HEK293 (cell line): Measurements from ENCODE around the gene AATF.

Experiments
- CTCF ChIA-PET: fragments of 350-600 bp; formaldehyde crosslinking; extraction: SDS; loops from one replicate; lab custom pipeline; 2021; ENCODE audit warnings: antibody characterized with exemption; lab: Yijun Ruan, JAX
- POLR2A ChIA-PET: fragments of 300-600 bp; formaldehyde crosslinking; extraction: SDS; loops from one replicate; lab custom pipeline; 2020; ENCODE audit warnings: antibody characterized with exemption, inconsistent platforms; lab: Yijun Ruan, JAX
- H3K27ac ChIP-seq: fragments of 200-500 bp; sonication (Bioruptor generic); 2 replicates; pipeline ENCODE4 v1.5.1; 2014; ENCODE audit warnings: low read depth, low read length, control low read depth, inconsistent platforms; ENCODE audit errors: extremely low read depth
- H3K36me3 ChIP-seq, 2 experiments: fragments of 200-500 bp in 1 of 2; sonication (Bioruptor generic) in 1 of 2; 1 replicate in 1 of 2; 2 replicates in 1 of 2; pipeline ENCODE4 v1.5.1; 2014 to 2017; ENCODE audit warnings: inconsistent platforms in 2 of 2, low read length in 2 of 2; ENCODE audit not compliant: control insufficient read depth in 2 of 2, insufficient read depth in 1 of 2
- H3K4me1 ChIP-seq: fragments of 200-500 bp; sonication (Bioruptor generic); 2 replicates; pipeline ENCODE4 v1.5.1; 2014; ENCODE audit warnings: mild to moderate bottlenecking, low read length, inconsistent platforms; ENCODE audit not compliant: control insufficient read depth, insufficient read depth
- H3K4me3 ChIP-seq: 2 replicates; pipeline ENCODE4 v1.5.1; 2011; ENCODE audit warnings: low read depth, mild to moderate bottlenecking, control low read depth, low read length, moderate library complexity
- H3K9me3 ChIP-seq: fragments of 200-500 bp; sonication (Bioruptor generic); 2 replicates; pipeline ENCODE4 v1.5.1; 2014; ENCODE audit warnings: low read depth, low read length, inconsistent platforms; ENCODE audit not compliant: control insufficient read depth, insufficient read depth
- GLIS1 ChIP-seq: fragments of 450-650 bp; formaldehyde crosslinking; IDR thresholded peaks from 2 replicates; pipeline ENCODE4 v1.5.1; 2016; ENCODE audit warnings: missing biosample characterization, missing genetic modification characterization
- MEIS1 ChIP-seq: sonication (generic); formaldehyde crosslinking; IDR thresholded peaks from 2 replicates; pipeline ENCODE4 v1.8.1; 2022; ENCODE audit warnings: missing genetic modification reagents, mild to moderate bottlenecking, borderline replicate concordance
- MZF1 ChIP-seq: fragments of 450-650 bp; formaldehyde crosslinking; IDR thresholded peaks from 2 replicates; pipeline ENCODE4 v1.5.1; 2017; ENCODE audit warnings: missing biosample characterization, missing genetic modification characterization, borderline replicate concordance
- PRDM4 ChIP-seq: fragments of 450-650 bp; formaldehyde crosslinking; IDR thresholded peaks from 2 replicates; pipeline ENCODE4 v1.5.1; 2017; ENCODE audit warnings: missing biosample characterization, missing genetic modification characterization
- PRDM6 ChIP-seq: fragments of 450-650 bp; formaldehyde crosslinking; IDR thresholded peaks from 2 replicates; pipeline ENCODE4 v1.5.1; 2017; ENCODE audit warnings: missing biosample characterization, missing genetic modification characterization
- ZBTB20 ChIP-seq: fragments of 450-650 bp; formaldehyde crosslinking; IDR thresholded peaks from 2 replicates; pipeline ENCODE4 v1.5.1; 2016; ENCODE audit warnings: missing biosample characterization, missing genetic modification characterization
- ZBTB8A ChIP-seq: fragments of 450-650 bp; formaldehyde crosslinking; IDR thresholded peaks from 2 replicates; pipeline ENCODE4 v1.5.1; 2016; ENCODE audit warnings: missing biosample characterization, missing genetic modification characterization
- ZNF16 ChIP-seq: fragments of 450-650 bp; formaldehyde crosslinking; IDR thresholded peaks from 2 replicates; pipeline ENCODE4 v1.5.1; 2016; ENCODE audit warnings: low read depth, missing biosample characterization, missing genetic modification characterization
- ZNF292 ChIP-seq: fragments of 450-650 bp; formaldehyde crosslinking; IDR thresholded peaks from 2 replicates; pipeline ENCODE4 v1.5.1; 2016; ENCODE audit warnings: low read depth, missing biosample characterization, missing genetic modification characterization, borderline replicate concordance
- ZNF311 ChIP-seq: fragments of 450-650 bp; formaldehyde crosslinking; IDR thresholded peaks from 2 replicates; pipeline ENCODE4 v1.5.1; 2017; ENCODE audit warnings: missing biosample characterization, missing genetic modification characterization, borderline replicate concordance
- ZNF449 ChIP-seq: fragments of 450-650 bp; formaldehyde crosslinking; IDR thresholded peaks from 2 replicates; pipeline ENCODE4 v1.5.1; 2017; ENCODE audit warnings: missing biosample characterization, mild to moderate bottlenecking, missing genetic modification characterization, moderate library complexity
- ZNF560 ChIP-seq: fragments of 450-650 bp; formaldehyde crosslinking; IDR thresholded peaks from 2 replicates; pipeline ENCODE4 v1.5.1; 2017; ENCODE audit warnings: missing biosample characterization, missing genetic modification characterization, borderline replicate concordance
- ZNF580 ChIP-seq: fragments of 450-650 bp; formaldehyde crosslinking; IDR thresholded peaks from 2 replicates; pipeline ENCODE4 v1.5.1; 2016; ENCODE audit warnings: missing biosample characterization, missing genetic modification characterization
- ZNF626 ChIP-seq: fragments of 450-650 bp; sonication (Bioruptor Pico); formaldehyde crosslinking; IDR thresholded peaks from 2 replicates; pipeline ENCODE4 v1.5.1; 2018; ENCODE audit warnings: missing biosample characterization, missing genetic modification characterization, inconsistent platforms
- ZNF664 ChIP-seq: fragments of 450-650 bp; formaldehyde crosslinking; IDR thresholded peaks from 2 replicates; pipeline ENCODE4 v1.5.1; 2016; ENCODE audit warnings: missing biosample characterization, missing genetic modification characterization
- ZSCAN16 ChIP-seq: fragments of 450-650 bp; formaldehyde crosslinking; IDR thresholded peaks from 2 replicates; pipeline ENCODE4 v1.5.1; 2016; ENCODE audit warnings: missing biosample characterization, missing genetic modification characterization
- TF ChIP-seq, protein P1 (sequence below): fragments of 450-650 bp; formaldehyde crosslinking; IDR thresholded peaks from 2 replicates; pipeline ENCODE4 v1.5.1; 2016; ENCODE audit warnings: missing biosample characterization, missing genetic modification characterization, low read depth
- TF ChIP-seq, protein P2 (sequence below): fragments of 450-650 bp; formaldehyde crosslinking; IDR thresholded peaks from 2 replicates; pipeline ENCODE4 v1.5.1; 2016; ENCODE audit warnings: missing biosample characterization, missing genetic modification characterization
- TF ChIP-seq, protein P3 (sequence below): fragments of 450-650 bp; formaldehyde crosslinking; IDR thresholded peaks from 2 replicates; pipeline ENCODE4 v1.5.1; 2017; ENCODE audit warnings: missing biosample characterization, missing genetic modification characterization

Gene AATF

GRCh38 chr17:37098910-37099664 lies 150.3 kb downstream of the AATF start:
- H3K9me3 ChIP-seq = no peaks in the 10 kb centered on the region
- CTCF ChIA-PET = no interaction called here
- H3K4me3 ChIP-seq = no peak overlapping the region
- TF ChIP-seq ZNF311 (no peak), GLIS1 (no peak), ZBTB8A (peak; percentile 64)
- no peaks in the 10 kb centered on the region for H3K4me1 ChIP-seq
- peaks cover 34 to 57% of the 10 kb centered on the region in 2 experiments for H3K36me3 ChIP-seq
- POLR2A ChIA-PET = no interaction called here
- no peak overlapping the region for H3K27ac ChIP-seq

DNA sequence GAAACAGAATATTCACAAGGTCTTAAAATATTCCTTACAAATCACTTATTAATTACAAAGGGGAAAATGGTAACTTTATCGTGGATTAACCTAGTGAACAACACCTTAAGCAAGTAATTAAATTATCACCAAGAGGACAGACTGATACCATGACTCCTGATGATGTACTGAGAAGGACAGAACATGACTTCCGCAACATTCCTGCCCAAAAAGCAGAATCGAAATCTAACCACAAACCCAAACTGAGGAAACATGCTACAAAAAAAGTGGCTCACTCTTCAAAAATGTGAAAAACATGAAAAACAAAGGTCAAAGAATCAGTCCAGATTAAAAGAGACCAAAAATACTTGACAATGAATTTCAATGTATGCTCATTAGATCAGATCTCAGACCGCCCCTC lies 151.5 kb downstream of the AATF start:
- no peaks in the 10 kb centered on the region for H3K9me3 ChIP-seq
- no peaks in the 10 kb centered on the region for H3K4me1 ChIP-seq
- no peak overlapping the region for H3K4me3 ChIP-seq
- TF ChIP-seq ZSCAN16 (tag by site-specific recombination) = no peak
- TF ChIP-seq, protein P1, sequence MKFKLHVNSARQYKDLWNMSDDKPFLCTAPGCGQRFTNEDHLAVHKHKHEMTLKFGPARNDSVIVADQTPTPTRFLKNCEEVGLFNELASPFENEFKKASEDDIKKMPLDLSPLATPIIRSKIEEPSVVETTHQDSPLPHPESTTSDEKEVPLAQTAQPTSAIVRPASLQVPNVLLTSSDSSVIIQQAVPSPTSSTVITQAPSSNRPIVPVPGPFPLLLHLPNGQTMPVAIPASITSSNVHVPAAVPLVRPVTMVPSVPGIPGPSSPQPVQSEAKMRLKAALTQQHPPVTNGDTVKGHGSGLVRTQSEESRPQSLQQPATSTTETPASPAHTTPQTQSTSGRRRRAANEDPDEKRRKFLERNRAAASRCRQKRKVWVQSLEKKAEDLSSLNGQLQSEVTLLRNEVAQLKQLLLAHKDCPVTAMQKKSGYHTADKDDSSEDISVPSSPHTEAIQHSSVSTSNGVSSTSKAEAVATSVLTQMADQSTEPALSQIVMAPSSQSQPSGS (tag by site-specific recombination) = no peak
- TF ChIP-seq MEIS1 (CRISPR knock-in tag) = no peak
- TF ChIP-seq ZNF292 (tag by site-specific recombination) = no peak
- TF ChIP-seq, protein P2, sequence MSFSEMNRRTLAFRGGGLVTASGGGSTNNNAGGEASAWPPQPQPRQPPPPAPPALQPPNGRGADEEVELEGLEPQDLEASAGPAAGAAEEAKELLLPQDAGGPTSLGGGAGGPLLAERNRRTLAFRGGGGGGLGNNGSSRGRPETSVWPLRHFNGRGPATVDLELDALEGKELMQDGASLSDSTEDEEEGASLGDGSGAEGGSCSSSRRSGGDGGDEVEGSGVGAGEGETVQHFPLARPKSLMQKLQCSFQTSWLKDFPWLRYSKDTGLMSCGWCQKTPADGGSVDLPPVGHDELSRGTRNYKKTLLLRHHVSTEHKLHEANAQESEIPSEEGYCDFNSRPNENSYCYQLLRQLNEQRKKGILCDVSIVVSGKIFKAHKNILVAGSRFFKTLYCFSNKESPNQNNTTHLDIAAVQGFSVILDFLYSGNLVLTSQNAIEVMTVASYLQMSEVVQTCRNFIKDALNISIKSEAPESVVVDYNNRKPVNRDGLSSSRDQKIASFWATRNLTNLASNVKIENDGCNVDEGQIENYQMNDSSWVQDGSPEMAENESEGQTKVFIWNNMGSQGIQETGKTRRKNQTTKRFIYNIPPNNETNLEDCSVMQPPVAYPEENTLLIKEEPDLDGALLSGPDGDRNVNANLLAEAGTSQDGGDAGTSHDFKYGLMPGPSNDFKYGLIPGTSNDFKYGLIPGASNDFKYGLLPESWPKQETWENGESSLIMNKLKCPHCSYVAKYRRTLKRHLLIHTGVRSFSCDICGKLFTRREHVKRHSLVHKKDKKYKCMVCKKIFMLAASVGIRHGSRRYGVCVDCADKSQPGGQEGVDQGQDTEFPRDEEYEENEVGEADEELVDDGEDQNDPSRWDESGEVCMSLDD = no peak
- TF ChIP-seq PRDM6 (tag by site-specific recombination) = no peak
- TF ChIP-seq ZBTB20 (tag by site-specific recombination) = no peak
- TF ChIP-seq ZNF560 (tag by site-specific recombination) = no peak
- TF ChIP-seq ZNF626 (tag by site-specific recombination) = no peak
- CTCF ChIA-PET = interaction anchor here (0.6 kb wide), 2 partner anchors 14 to 296 kb away, joined by 3 read pairs; no protein-coding TSS in a partner anchor
- peaks cover 38 to 53% of the 10 kb centered on the region in 2 experiments for H3K36me3 ChIP-seq
- no peak overlapping the region for H3K27ac ChIP-seq
- POLR2A ChIA-PET = no interaction called here

DNA sequence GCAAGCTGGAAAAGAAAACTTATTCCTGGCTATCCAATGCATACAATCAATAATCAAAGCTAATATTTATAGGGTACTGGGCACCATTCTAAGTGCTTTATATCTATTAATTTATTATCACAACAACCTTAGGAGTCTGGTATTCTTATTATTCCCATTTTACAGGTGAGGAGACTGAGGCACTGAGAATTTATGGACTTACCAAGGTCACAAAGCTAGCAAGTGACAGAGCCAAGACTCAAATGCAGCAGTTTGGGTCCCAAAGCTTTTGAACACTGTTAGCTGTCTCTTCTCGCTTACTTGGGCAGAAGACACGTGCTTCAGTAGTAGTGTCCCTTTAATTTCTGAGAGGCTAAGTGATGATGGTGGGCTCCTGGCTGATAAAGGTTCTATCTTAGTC lies 152.6 kb downstream of the AATF start:
- Histone ChIP-seq H3K36me3 (peaks cover 34 to 44% of the 10 kb centered on the region in 2 experiments), H3K9me3 (no peaks in the 10 kb centered on the region), H3K27ac (no peak overlapping the region), H3K4me3 (no peak overlapping the region), H3K4me1 (peaks cover 3% of the 10 kb centered on the region)
- ChIA-PET POLR2A (no interaction called here), CTCF (interaction anchor here (0.6 to 0.7 kb wide), 2 partner anchors 88 to 475 kb away, joined by 3 to 4 read pairs; no protein-coding TSS in a partner anchor)
- no peak for TF ChIP-seq ZNF580 (tag by site-specific recombination)
- no peak for TF ChIP-seq ZNF449 (tag by site-specific recombination)
- no peak for TF ChIP-seq MZF1 (tag by site-specific recombination)
- TF ChIP-seq ZNF664 (tag by site-specific recombination) = no peak
- no peak for TF ChIP-seq PRDM4 (tag by site-specific recombination)
- no peak for TF ChIP-seq ZNF16 (tag by site-specific recombination)
- TF ChIP-seq, protein P3, sequence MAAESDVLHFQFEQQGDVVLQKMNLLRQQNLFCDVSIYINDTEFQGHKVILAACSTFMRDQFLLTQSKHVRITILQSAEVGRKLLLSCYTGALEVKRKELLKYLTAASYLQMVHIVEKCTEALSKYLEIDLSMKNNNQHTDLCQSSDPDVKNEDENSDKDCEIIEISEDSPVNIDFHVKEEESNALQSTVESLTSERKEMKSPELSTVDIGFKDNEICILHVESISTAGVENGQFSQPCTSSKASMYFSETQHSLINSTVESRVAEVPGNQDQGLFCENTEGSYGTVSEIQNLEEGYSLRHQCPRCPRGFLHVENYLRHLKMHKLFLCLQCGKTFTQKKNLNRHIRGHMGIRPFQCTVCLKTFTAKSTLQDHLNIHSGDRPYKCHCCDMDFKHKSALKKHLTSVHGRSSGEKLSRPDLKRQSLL (tag by site-specific recombination) = no peak
